IMR-90 (cell line): ENCODE results near the gene DNAJC22. TPM values are rescaled to one million over a fixed set of nuclear protein-coding genes. Genes with fewer than 3 reads are reported as not detected.

Experiments used
- ATAC-seq: fragments of 200-7000 bp; cut with Tn5 transposase; 2 replicates; pipeline ENCODE4 v1.9.1; 2020; ENCODE audit warnings: low read depth, mild to moderate bottlenecking, moderate library complexity
- BruUV-seq: library from RNA; stranded (reverse); fragments of 400-500 nt; replicated peaks from 2 replicates; lab custom pipeline; 2021; lab: Mats Ljungman, UMichigan
- CTCF ChIA-PET: fragments of 300-600 bp; formaldehyde crosslinking; extraction: SDS; loops from one replicate; lab custom pipeline; 2021; ENCODE audit warnings: antibody characterized with exemption; lab: Yijun Ruan, JAX
- POLR2A ChIA-PET: fragments of 300-600 bp; sonication (Branson Sonifier 250); formaldehyde crosslinking; loops from one replicate; lab custom pipeline; 2022; ENCODE audit warnings: antibody characterized with exemption; ENCODE audit not compliant: unreplicated experiment; lab: Charles Lee
- DNase-seq: peaks from one replicate; pipeline ENCODE4 v3.0.0; 2013
- H2AFZ ChIP-seq: replicated peaks from 2 replicates; pipeline ENCODE3; 2013; ENCODE audit warnings: low read length, mild to moderate bottlenecking; ENCODE audit not compliant: poor library complexity
- H2AK5ac ChIP-seq: 2 replicates; pipeline ENCODE4 v1.6.1; 2013; ENCODE audit warnings: low read depth, low read length, inconsistent platforms
- H2AK9ac ChIP-seq: replicated peaks from 2 replicates; pipeline ENCODE3; 2013; ENCODE audit warnings: mild to moderate bottlenecking, low read depth, low read length, moderate library complexity; ENCODE audit not compliant: poor library complexity
- H2BK120ac ChIP-seq: 2 replicates; pipeline ENCODE4 v1.6.1; 2013; ENCODE audit warnings: low read depth, low read length, inconsistent platforms
- H2BK15ac ChIP-seq: 3 replicates; pipeline ENCODE4 v1.6.1; 2013; ENCODE audit warnings: low read depth, low read length, inconsistent platforms
- H2BK20ac ChIP-seq: 2 replicates; pipeline ENCODE4 v1.6.1; 2013; ENCODE audit warnings: low read depth, mild to moderate bottlenecking, inconsistent platforms, low read length, moderate library complexity
- H2BK5ac ChIP-seq: 2 replicates; pipeline ENCODE4 v1.6.1; 2013; ENCODE audit warnings: mild to moderate bottlenecking, low read depth, low read length, inconsistent platforms; ENCODE audit not compliant: poor library complexity, severe bottlenecking
- H3K14ac ChIP-seq: replicated peaks from 2 replicates; pipeline ENCODE4 v1.6.1; 2013; ENCODE audit warnings: low read depth, low read length, inconsistent platforms
- H3K18ac ChIP-seq: 2 replicates; pipeline ENCODE4 v1.6.1; 2013; ENCODE audit warnings: low read depth, low read length, control low read depth
- H3K23ac ChIP-seq: 2 replicates; pipeline ENCODE4 v1.6.1; 2013; ENCODE audit warnings: low read depth, low read length, inconsistent platforms
- H3K27ac ChIP-seq: 2 replicates; pipeline ENCODE4 v1.5.1; 2013; ENCODE audit warnings: mild to moderate bottlenecking, control low read depth, low read length; ENCODE audit not compliant: insufficient read depth
- H3K27me3 ChIP-seq: 2 replicates; pipeline ENCODE4 v1.6.1; 2013; ENCODE audit warnings: low read length; ENCODE audit not compliant: control insufficient read depth, insufficient read depth
- H3K36me3 ChIP-seq: 2 replicates; pipeline ENCODE4 v1.6.1; 2013; ENCODE audit warnings: low read length, mixed read lengths; ENCODE audit not compliant: control insufficient read depth, insufficient read depth
- H3K4ac ChIP-seq: 2 replicates; pipeline ENCODE4 v1.6.1; 2013; ENCODE audit warnings: low read depth, low read length, inconsistent platforms
- H3K4me1 ChIP-seq: 2 replicates; pipeline ENCODE4 v1.6.1; 2013; ENCODE audit warnings: low read length, mixed read lengths; ENCODE audit not compliant: control insufficient read depth, insufficient read depth
- H3K4me2 ChIP-seq: 2 replicates; pipeline ENCODE4 v1.6.1; 2013; ENCODE audit warnings: low read depth, mild to moderate bottlenecking, control low read depth, low read length, moderate library complexity
- H3K4me3 ChIP-seq: 2 replicates; pipeline ENCODE4 v1.5.1; 2013; ENCODE audit warnings: low read depth, mild to moderate bottlenecking, control low read depth, low read length, moderate library complexity; ENCODE audit not compliant: insufficient read depth
- H3K56ac ChIP-seq: 2 replicates; pipeline ENCODE4 v1.6.1; 2013; ENCODE audit warnings: low read length, inconsistent platforms; ENCODE audit not compliant: insufficient read depth; ENCODE audit errors: extremely low read depth
- H3K79me1 ChIP-seq, 2 experiments: 2 replicates each; pipeline ENCODE4 v1.6.1; 2013; ENCODE audit warnings: low read length in 2 of 2, inconsistent platforms in 1 of 2, low read depth in 1 of 2
- H3K9ac ChIP-seq: 2 replicates; pipeline ENCODE4 v1.6.1; 2013; ENCODE audit warnings: low read depth, low read length, control low read depth
- H3K9me1 ChIP-seq: 2 replicates; pipeline ENCODE4 v1.6.1; 2013; ENCODE audit warnings: low read length, inconsistent platforms; ENCODE audit not compliant: insufficient read depth
- H3K9me3 ChIP-seq: 2 replicates; pipeline ENCODE4 v1.6.1; 2013; ENCODE audit warnings: low read length; ENCODE audit not compliant: control insufficient read depth, insufficient read depth
- H4K20me1 ChIP-seq: 2 replicates; pipeline ENCODE4 v1.6.1; 2013; ENCODE audit warnings: low read length, inconsistent platforms; ENCODE audit not compliant: insufficient read depth
- H4K5ac ChIP-seq: 2 replicates; pipeline ENCODE4 v1.6.1; 2013; ENCODE audit warnings: mild to moderate bottlenecking, low read depth, low read length, control low read depth
- H4K8ac ChIP-seq, 2 experiments: 2 replicates each; pipeline ENCODE4 v1.6.1; 2013; ENCODE audit warnings: low read depth in 2 of 2, low read length in 2 of 2, control low read depth in 1 of 2, inconsistent platforms in 1 of 2
- H4K91ac ChIP-seq: 2 replicates; pipeline ENCODE4 v1.6.1; 2013; ENCODE audit warnings: low read depth, low read length, inconsistent platforms; ENCODE audit not compliant: insufficient read depth
- BHLHE40 ChIP-seq: fragments of 150-350 bp; IDR thresholded peaks from 2 replicates; pipeline ENCODE4 v1.6.1; 2016; ENCODE audit warnings: mild to moderate bottlenecking, low read depth, low read length
- CEBPB ChIP-seq: IDR thresholded peaks from 2 replicates; pipeline ENCODE4 v1.6.1; 2012; ENCODE audit warnings: low read depth, low read length, improper control_type of control experiment
- CHD1 ChIP-seq: IDR thresholded peaks from 2 replicates; pipeline ENCODE4 v1.6.1; 2012; ENCODE audit warnings: low read depth, low read length, improper control_type of control experiment
- CTCF ChIP-seq: conservative IDR thresholded peaks from 2 replicates; pipeline ENCODE4 v1.5.1; 2012; ENCODE audit warnings: mild to moderate bottlenecking, low read depth, low read length, improper control_type of control experiment
- ELK1 ChIP-seq: fragments of 150-350 bp; IDR thresholded peaks from 2 replicates; pipeline ENCODE4 v1.6.1; 2016; ENCODE audit warnings: low read depth, mild to moderate bottlenecking, low read length, moderate library complexity, borderline replicate concordance
- FOS ChIP-seq: fragments of 150-350 bp; IDR thresholded peaks from 2 replicates; pipeline ENCODE4 v1.6.1; 2016; ENCODE audit warnings: low read depth, low read length
- MAFK ChIP-seq: IDR thresholded peaks from 2 replicates; pipeline ENCODE4 v1.6.1; 2012; ENCODE audit warnings: low read depth, low read length, improper control_type of control experiment
- MAZ ChIP-seq: IDR thresholded peaks from 2 replicates; pipeline ENCODE4 v1.6.1; 2012; ENCODE audit warnings: low read depth, mild to moderate bottlenecking, low read length, improper control_type of control experiment, moderate library complexity, borderline replicate concordance
- MXI1 ChIP-seq: IDR thresholded peaks from 2 replicates; pipeline ENCODE4 v1.6.1; 2012; ENCODE audit warnings: low read depth, mild to moderate bottlenecking, low read length, moderate library complexity, borderline replicate concordance
- NFE2L2 ChIP-seq: fragments of 150-350 bp; IDR thresholded peaks from 2 replicates; pipeline ENCODE4 v1.6.1; 2016; ENCODE audit warnings: low read depth, mild to moderate bottlenecking, low read length
- POLR2A ChIP-seq: IDR thresholded peaks from 2 replicates; pipeline ENCODE4 v1.6.1; 2012; ENCODE audit warnings: mild to moderate bottlenecking, low read depth, low read length
- RAD21 ChIP-seq: IDR thresholded peaks from 2 replicates; pipeline ENCODE4 v1.6.1; 2012; ENCODE audit warnings: low read length, improper control_type of control experiment
- RFX5 ChIP-seq: IDR thresholded peaks from 2 replicates; pipeline ENCODE4 v1.8.0; 2012; ENCODE audit warnings: low read depth, mild to moderate bottlenecking, low read length, moderate library complexity
- SMC3 ChIP-seq: fragments of 150-350 bp; IDR thresholded peaks from 2 replicates; pipeline ENCODE4 v1.6.1; 2016; ENCODE audit warnings: low read depth, mild to moderate bottlenecking, antibody characterized with exemption, low read length, moderate library complexity
- USF2 ChIP-seq: fragments of 150-350 bp; IDR thresholded peaks from 2 replicates; pipeline ENCODE4 v1.6.1; 2017; ENCODE audit warnings: mild to moderate bottlenecking, antibody characterized with exemption, low read length, low read depth
- WGBS, 2 experiments: methylation state at CpG; one replicate each; pipeline versions ENCODE4 v1.1.5 to v1.1.7; 2013; ENCODE audit warnings: missing lambda C conversion rate in 2 of 2; ENCODE audit not compliant: insufficient read length in 1 of 2; ENCODE audit errors: extremely low coverage in 2 of 2; 5-methylcytosine and 5-hydroxymethylcytosine counted together
- dilution Hi-C: fragments of 300-500 bp; cut with HindIII; formaldehyde crosslinking; loops from one replicate; pipeline ENCODE4 v1.14.3; 2018; ENCODE audit warnings: low sequenced_read_pairs; ENCODE audit not compliant: unreplicated experiment
- in situ Hi-C: fragments of 300-500 bp; cut with MboI; formaldehyde crosslinking; loops from 3 replicates; pipeline ENCODE4 v1.14.3; 2019; ENCODE audit warnings: low sequenced_read_pairs, inconsistent platforms, mixed read lengths
- intact Hi-C: fragments of 100-400 bp; cut with micrococcal nuclease; formaldehyde crosslinking; loops from 2 replicates; pipeline ENCODE4 v1.10.0; 2022
- polyA plus RNA-seq, 3 experiments: library from polyadenylated mRNA; depleted of rRNA; stranded (reverse); fragments of >200 nt; gene quantifications; 2 replicates each; pipeline ENCODE4 v1.2.3, GENCODE V29; 2012; ENCODE audit warnings: low replicate concordance in 1 of 3
- total RNA-seq: library from RNA; depleted of rRNA; stranded (reverse); fragments of >200 nt; gene quantifications from 2 replicates; pipeline ENCODE4 v1.2.3, GENCODE V29; 2012

The DNAJC22 gene
- total and polyA plus RNA-seq, 2 of the 4 experiments (the other 2 are of a cell fraction): 8.1 to 8.2 TPM

GRCh38 chr12:49340095-49340870, 6.4 kb upstream of the DNAJC22 start:
- Histone ChIP-seq H4K5ac (no peak overlapping the region), H3K9me3 (no peaks in the 10 kb centered on the region), H2AFZ (no peak overlapping the region), H3K23ac (no peak overlapping the region), H4K20me1 (0 out of 2 replicates have a peak, but pooled peaks cover 5% of the 10 kb centered on the region), H3K4me2 (no peak overlapping the region), H3K4me3 (no peak overlapping the region), H2BK20ac (no peak overlapping the region), H3K9me1 (peaks cover 5% of the 10 kb centered on the region; the same call in 1 of the 2 replicates), H3K79me1 (no peaks in the 10 kb centered on the region), H3K4me1 (peaks cover 5% of the 10 kb centered on the region; the same call in 1 of the 2 replicates), H3K36me3 (no peaks in the 10 kb centered on the region), H2BK120ac (no peak overlapping the region), H3K56ac (no peak overlapping the region), H2BK15ac (no peak overlapping the region), H3K27ac (no peak overlapping the region), H3K27me3 (peaks cover 87% of the 10 kb centered on the region), H3K18ac (no peak overlapping the region), H3K4ac (no peak overlapping the region), H4K8ac (no peak overlapping the region), H3K9ac (no peak overlapping the region), H3K14ac (no peak overlapping the region), H2AK9ac (no peak overlapping the region), H4K91ac (no peak overlapping the region), H2AK5ac (no peak overlapping the region), H2BK5ac (no peak overlapping the region)
- intact Hi-C loops: no loop called here
- CTCF ChIA-PET: interaction anchor here (2.9 kb wide), 1 partner anchor 8 kb away, joined by 24 read pairs; no protein-coding TSS in a partner anchor
- BruUV-seq: no TSS peak
- in situ Hi-C loops: no loop called here
- WGBS, 2 experiments: 40% methylated on average over 1 of the region's 6 CpGs; no CpG with 5 or more reads in 1 of the 2 experiments
- ATAC-seq (no peak), DNase-seq (no peak)
- dilution Hi-C loops: no loop called here
- POLR2A ChIA-PET: no interaction called here
- TF ChIP-seq NFE2L2 (no peak), BHLHE40 (no peak), RFX5 (no peak), MAFK (no peak), CEBPB (no peak), MAZ (no peak), CHD1 (no peak), CTCF (no peak), MXI1 (no peak), RAD21 (no peak), SMC3 (no peak), FOS (no peak), POLR2A (no peak), ELK1 (no peak), USF2 (no peak)
